OCI-LY7 (cell line): ENCODE results near the gene VWA7. TPM values are rescaled to one million over a fixed set of nuclear protein-coding genes. Genes with fewer than 3 reads are reported as not detected.

ENCODE experiments used
- BruUV-seq: library from RNA; stranded (reverse); fragments of 400-500 nt; replicated peaks from 2 replicates; lab custom pipeline; 2021; lab: Mats Ljungman, UMichigan
- CTCF ChIA-PET: fragments of 300-600 bp; sonication (Branson Sonifier 250); formaldehyde crosslinking; loops from one replicate; lab custom pipeline; 2022; ENCODE audit warnings: antibody characterized with exemption; ENCODE audit not compliant: unreplicated experiment; lab: Charles Lee
- POLR2A ChIA-PET: fragments of 300-600 bp; sonication (Branson Sonifier 250); formaldehyde crosslinking; loops from one replicate; lab custom pipeline; 2022; ENCODE audit warnings: antibody characterized with exemption; lab: Charles Lee
- DNase-seq: peaks from one replicate; pipeline ENCODE4 v3.0.0-alpha.2; 2015; ENCODE audit warnings: low spot score
- H2AFZ ChIP-seq: fragments of 200-600 bp; sonication (generic), shearing (Covaris generic); 2 replicates; pipeline ENCODE4 v1.6.1; 2014; ENCODE audit warnings: mild to moderate bottlenecking, antibody characterized with exemption, low read length, moderate library complexity
- H3K27ac ChIP-seq: fragments of 200-600 bp; sonication (generic); 2 replicates; pipeline ENCODE4 v1.5.1; 2014; ENCODE audit warnings: mixed run types, low read depth, mild to moderate bottlenecking, moderate library complexity, low read length, inconsistent platforms; ENCODE audit not compliant: poor library complexity, severe bottlenecking
- H3K36me3 ChIP-seq: fragments of 200-600 bp; sonication (generic); 2 replicates; pipeline ENCODE4 v1.6.1; 2014; ENCODE audit warnings: mild to moderate bottlenecking, antibody characterized with exemption, low read length, moderate library complexity, mixed read lengths; ENCODE audit not compliant: insufficient read depth
- H3K4me1 ChIP-seq: fragments of 200-600 bp; sonication (generic); 2 replicates; pipeline ENCODE4 v1.5.1; 2014; ENCODE audit warnings: mild to moderate bottlenecking, low read length; ENCODE audit not compliant: insufficient read depth, poor library complexity, severe bottlenecking
- H3K4me2 ChIP-seq: fragments of 200-600 bp; sonication (generic); 2 replicates; pipeline ENCODE4 v1.6.1; 2014; ENCODE audit warnings: mild to moderate bottlenecking, low read length
- H3K4me3 ChIP-seq: fragments of 200-600 bp; sonication (generic); 2 replicates; pipeline ENCODE4 v1.5.1; 2014; ENCODE audit warnings: mild to moderate bottlenecking, low read depth, low read length; ENCODE audit not compliant: poor library complexity, severe bottlenecking
- H3K79me2 ChIP-seq: fragments of 200-600 bp; sonication (generic); 2 replicates; pipeline ENCODE4 v1.6.1; 2016; ENCODE audit warnings: low read depth, mild to moderate bottlenecking, low read length, moderate library complexity, mixed read lengths; ENCODE audit not compliant: insufficient read depth
- H3K9me2 ChIP-seq: fragments of 200-600 bp; sonication (generic); 2 replicates; pipeline ENCODE4 v1.6.1; 2016; ENCODE audit warnings: mild to moderate bottlenecking, low read length, mixed read lengths; ENCODE audit not compliant: insufficient read depth
- H3K9me3 ChIP-seq: fragments of 200-600 bp; sonication (generic); 2 replicates; pipeline ENCODE4 v1.6.1; 2014; ENCODE audit warnings: mild to moderate bottlenecking, mixed run types, low read length, mixed read lengths
- H4K20me1 ChIP-seq: fragments of 200-600 bp; sonication (generic); 2 replicates; pipeline ENCODE4 v1.6.1; 2014; ENCODE audit warnings: mild to moderate bottlenecking, antibody characterized with exemption, low read length, moderate library complexity, mixed read lengths; ENCODE audit not compliant: insufficient read depth
- EZH2phosphoT487 ChIP-seq: fragments of 200-600 bp; sonication (generic); IDR thresholded peaks from 2 replicates; pipeline ENCODE4 v1.6.1; 2018; ENCODE audit warnings: low read depth, borderline replicate concordance, mild to moderate bottlenecking, mixed run types, antibody characterized with exemption, low read length, moderate library complexity, mixed read lengths
- intact Hi-C: fragments of 100-400 bp; cut with micrococcal nuclease; formaldehyde crosslinking; loops from one replicate; pipeline ENCODE4 v1.10.0; 2022; ENCODE audit not compliant: unreplicated experiment
- total RNA-seq, 2 experiments: library from RNA; depleted of rRNA in 1 of 2; stranded (reverse); fragments of >200 nt in 1 of 2; shearing (Covaris generic) in 1 of 2; gene quantifications; 2 replicates each; pipeline ENCODE4 v1.2.3, GENCODE V29; 2014 to 2022
- TF ChIP-seq, protein P1 (sequence below): fragments of 200-600 bp; sonication (generic); conservative IDR thresholded peaks from 2 replicates; pipeline ENCODE4 v1.5.1; 2014; ENCODE audit warnings: mild to moderate bottlenecking, antibody characterized with exemption, low read length, moderate library complexity, mixed read lengths

VWA7 gene
- total RNA-seq, 2 experiments from 2014 or later = 2.2 to 6.5 TPM

DNA sequence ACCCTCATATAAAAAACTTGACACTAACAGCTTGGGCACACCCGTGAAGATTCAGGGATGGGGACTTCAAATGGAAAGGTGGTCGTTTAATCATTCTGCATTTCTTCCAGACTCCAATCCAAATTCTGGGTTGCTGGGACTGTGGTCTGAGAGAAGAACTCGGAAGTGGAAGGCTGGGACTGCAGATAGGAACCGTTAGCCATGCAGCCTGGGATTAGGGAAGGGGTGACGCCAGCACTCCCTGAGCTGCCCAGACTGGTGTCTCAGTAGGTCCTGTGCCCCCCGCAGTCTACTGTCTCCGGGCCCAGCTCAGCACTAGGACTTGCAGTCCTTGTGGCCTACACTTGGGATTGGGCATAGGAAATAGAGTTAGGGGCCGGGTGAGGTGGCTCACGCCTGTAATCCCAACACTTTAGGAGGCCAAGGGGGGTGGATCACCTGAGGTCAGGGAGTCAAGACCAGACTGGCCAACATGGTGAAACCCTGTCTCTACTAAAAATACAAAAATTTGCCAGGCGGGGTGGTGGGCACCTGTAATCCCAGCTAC lies 40.3 kb downstream of the VWA7 start:
- H3K79me2 ChIP-seq = peaks cover 47% of the 10 kb centered on the region
- H3K4me1 ChIP-seq = peaks cover 60% of the 10 kb centered on the region
- no TSS peak for BruUV-seq
- peak overlapping the region; percentile 93 for H3K27ac ChIP-seq
- 0 out of 2 replicates have a peak, but pooled peaks cover 8% of the 10 kb centered on the region for H4K20me1 ChIP-seq
- H3K9me3 ChIP-seq = no peaks in the 10 kb centered on the region
- H2AFZ ChIP-seq = peak overlapping the region; percentile 20; the same call in 1 of the 2 replicates
- H3K4me3 ChIP-seq = peak overlapping the region; percentile 78
- no peak for DNase-seq
- no peak for TF ChIP-seq EZH2phosphoT487
- TF ChIP-seq, protein P1, sequence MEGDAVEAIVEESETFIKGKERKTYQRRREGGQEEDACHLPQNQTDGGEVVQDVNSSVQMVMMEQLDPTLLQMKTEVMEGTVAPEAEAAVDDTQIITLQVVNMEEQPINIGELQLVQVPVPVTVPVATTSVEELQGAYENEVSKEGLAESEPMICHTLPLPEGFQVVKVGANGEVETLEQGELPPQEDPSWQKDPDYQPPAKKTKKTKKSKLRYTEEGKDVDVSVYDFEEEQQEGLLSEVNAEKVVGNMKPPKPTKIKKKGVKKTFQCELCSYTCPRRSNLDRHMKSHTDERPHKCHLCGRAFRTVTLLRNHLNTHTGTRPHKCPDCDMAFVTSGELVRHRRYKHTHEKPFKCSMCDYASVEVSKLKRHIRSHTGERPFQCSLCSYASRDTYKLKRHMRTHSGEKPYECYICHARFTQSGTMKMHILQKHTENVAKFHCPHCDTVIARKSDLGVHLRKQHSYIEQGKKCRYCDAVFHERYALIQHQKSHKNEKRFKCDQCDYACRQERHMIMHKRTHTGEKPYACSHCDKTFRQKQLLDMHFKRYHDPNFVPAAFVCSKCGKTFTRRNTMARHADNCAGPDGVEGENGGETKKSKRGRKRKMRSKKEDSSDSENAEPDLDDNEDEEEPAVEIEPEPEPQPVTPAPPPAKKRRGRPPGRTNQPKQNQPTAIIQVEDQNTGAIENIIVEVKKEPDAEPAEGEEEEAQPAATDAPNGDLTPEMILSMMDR = no peak
- peaks cover 35% of the 10 kb centered on the region for H3K36me3 ChIP-seq
- intact Hi-C loops = no loop called here
- ChIA-PET POLR2A (interaction anchor here (0.9 to 7.1 kb wide), 10 partner anchors 9 to 195 kb away, joined by 3 to 43 read pairs (median 4); partner anchors contain the start of genes ABHD16A, DDX39B, HSPA1B and LSM2), CTCF (no interaction called here)
- no peaks in the 10 kb centered on the region for H3K9me2 ChIP-seq
- peak overlapping the region; percentile 76 for H3K4me2 ChIP-seq

DNA sequence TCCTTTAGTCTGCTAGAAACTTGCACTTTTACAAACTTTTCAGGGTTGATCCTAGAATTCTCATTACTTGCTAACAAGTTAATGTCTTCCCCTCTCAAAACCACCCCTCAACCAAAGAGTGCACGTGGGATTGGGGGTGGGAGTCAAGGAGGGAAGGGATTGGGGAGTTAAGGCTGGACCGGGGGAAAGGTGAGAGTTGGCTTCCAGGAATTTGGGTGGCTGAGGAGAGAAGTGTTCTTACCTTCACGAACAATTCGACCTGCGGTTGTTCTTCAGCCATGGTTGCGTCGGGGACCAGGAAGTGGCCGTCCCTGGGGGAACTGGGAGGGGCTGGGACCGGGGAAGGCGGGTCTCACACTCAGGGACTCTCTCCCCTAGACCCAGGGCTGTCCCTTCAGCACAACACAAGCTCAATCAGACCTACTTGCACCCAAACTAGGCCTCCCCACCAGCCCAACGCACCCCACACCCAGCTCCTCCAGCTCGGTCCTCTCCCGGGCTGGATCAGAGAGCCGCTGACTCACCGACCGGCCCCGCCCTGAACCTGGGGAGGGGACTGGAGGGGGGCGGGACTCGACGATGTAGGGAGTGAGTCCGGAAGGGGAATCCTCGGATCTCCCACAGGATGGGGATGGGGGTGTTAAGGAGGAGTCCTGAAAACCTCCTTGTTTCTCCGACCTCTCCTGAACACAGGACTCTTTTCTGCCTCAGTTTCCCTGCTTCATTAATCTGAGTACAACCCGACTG lies 40.9 kb downstream of the VWA7 start, which contains the start of gene CLIC1:
TSS of gene CLIC1 (minus strand) at position 510 of the 747 bp plus-strand sequence. CDS start at position 280, 230 bp downstream.
- Histone ChIP-seq H3K36me3 (peaks cover 35% of the 10 kb centered on the region), H3K27ac (peak within 1 kb of the TSS; percentile 93), H3K9me3 (no peaks in the 10 kb centered on the region), H3K4me1 (peaks cover 54% of the 10 kb centered on the region), H4K20me1 (0 out of 2 replicates have a peak, but pooled peaks cover 8% of the 10 kb centered on the region), H3K9me2 (no peaks in the 10 kb centered on the region), H3K79me2 (peaks cover 45% of the 10 kb centered on the region), H3K4me2 (peak within 1 kb of the TSS; percentile 76), H2AFZ (peak within 1 kb of the TSS; percentile 20; the same call in 1 of the 2 replicates), H3K4me3 (peak within 1 kb of the TSS; percentile 78)
- intact Hi-C loops = no loop called here
- POLR2A ChIA-PET = interaction anchor here (0.6 to 7.1 kb wide), 14 partner anchors 9 to 194 kb away, joined by 3 to 43 read pairs (median 4); partner anchors contain the start of genes ABHD16A, DDX39B, HSPA1B and LSM2
- DNase-seq = peak; percentile 81
- TF ChIP-seq, protein P1 = no peak
- TF ChIP-seq EZH2phosphoT487 = no peak
- CTCF ChIA-PET = no interaction called here
- BruUV-seq = TSS peak; percentile 38
